Caco-2 (cell line): ENCODE measurements around the gene GRK5. TPM values are rescaled to one million over a fixed set of nuclear protein-coding genes. Genes with fewer than 3 reads are reported as not detected.

Experiments
- BruUV-seq: library from RNA; stranded (reverse); fragments of 400-500 nt; replicated peaks from 2 replicates; lab custom pipeline; 2021; lab: Mats Ljungman, UMichigan
- CTCF ChIA-PET: fragments of 300-600 bp; sonication (Branson Sonifier 250); formaldehyde crosslinking; loops from one replicate; lab custom pipeline; 2022; ENCODE audit warnings: antibody characterized with exemption; lab: Charles Lee
- POLR2A ChIA-PET: fragments of 300-600 bp; sonication (Branson Sonifier 250); formaldehyde crosslinking; loops from one replicate; lab custom pipeline; 2022; ENCODE audit warnings: antibody characterized with exemption; lab: Charles Lee
- DNase-seq, 2 experiments: peaks; one replicate each; pipeline versions ENCODE4 v3.0.0 to v3.0.0-alpha.2; 2020 to 2022
- H3K27me3 ChIP-seq: replicated peaks from 2 replicates; pipeline ENCODE4 v1.6.0; 2011; ENCODE audit warnings: low read length; ENCODE audit not compliant: control insufficient read depth, insufficient read depth
- H3K36me3 ChIP-seq: 2 replicates; pipeline ENCODE4 v1.5.1; 2011; ENCODE audit warnings: low read length; ENCODE audit not compliant: control insufficient read depth, insufficient read depth
- H3K4me1 ChIP-seq: fragments of 250-450 bp; sonication (Bioruptor Pico); 2 replicates; pipeline ENCODE4 v1.5.1; 2020; ENCODE audit warnings: mild to moderate bottlenecking
- H3K4me3 ChIP-seq: 2 replicates; pipeline ENCODE4 v1.5.1; 2011; ENCODE audit warnings: low read depth, mild to moderate bottlenecking, control low read depth, low read length
- H3K9me3 ChIP-seq: fragments of 250-450 bp; sonication (Bioruptor Pico); 2 replicates; pipeline ENCODE4 v1.5.1; 2020; ENCODE audit warnings: mild to moderate bottlenecking, moderate library complexity
- H3K27ac Mint-ChIP-seq: one replicate; pipeline ENCODE4 v1.8.0; 2022; ENCODE audit warnings: mixed read lengths; ENCODE audit not compliant: unreplicated experiment
- H3K27me3 Mint-ChIP-seq: one replicate; pipeline ENCODE4 v1.8.0; 2022; ENCODE audit warnings: mixed read lengths; ENCODE audit not compliant: insufficient read depth, unreplicated experiment
- H3K36me3 Mint-ChIP-seq: one replicate; pipeline ENCODE4 v1.8.0; 2022; ENCODE audit warnings: mild to moderate bottlenecking, mixed read lengths; ENCODE audit not compliant: insufficient read depth, unreplicated experiment
- H3K4me1 Mint-ChIP-seq: one replicate; pipeline ENCODE4 v1.8.0; 2022; ENCODE audit warnings: low read depth, mixed read lengths; ENCODE audit not compliant: unreplicated experiment
- H3K4me3 Mint-ChIP-seq: one replicate; pipeline ENCODE4 v1.8.0; 2022; ENCODE audit warnings: mild to moderate bottlenecking, moderate library complexity, mixed read lengths; ENCODE audit not compliant: unreplicated experiment
- H3K9me3 Mint-ChIP-seq: one replicate; pipeline ENCODE4 v1.8.0; 2022; ENCODE audit warnings: mixed read lengths; ENCODE audit not compliant: unreplicated experiment
- CTCF ChIP-seq, 2 experiments: fragments of 200-600 bp in 1 of 2; IDR thresholded peaks; 1 replicate in 1 of 2; 2 replicates in 1 of 2; pipeline versions ENCODE4 v1.5.1 to v1.8.0; 2011 to 2022; ENCODE audit warnings: antibody characterized with exemption in 1 of 2, control low read depth in 1 of 2, inconsistent platforms in 1 of 2, low read depth in 1 of 2, low read length in 1 of 2, mild to moderate bottlenecking in 1 of 2, moderate library complexity in 1 of 2; ENCODE audit not compliant: insufficient read depth in 1 of 2, severe bottlenecking in 1 of 2, unreplicated experiment in 1 of 2
- intact Hi-C: fragments of 100-400 bp; cut with micrococcal nuclease; formaldehyde crosslinking; loops from one replicate; pipeline ENCODE4 v1.10.0; 2022; ENCODE audit not compliant: unreplicated experiment
- total RNA-seq: library from RNA; stranded (reverse); gene quantifications from 2 replicates; pipeline ENCODE4 v1.2.3, GENCODE V29; 2022

Gene GRK5
- total RNA-seq, 1 experiment from 2014 or later = 7.7 TPM

DNA sequence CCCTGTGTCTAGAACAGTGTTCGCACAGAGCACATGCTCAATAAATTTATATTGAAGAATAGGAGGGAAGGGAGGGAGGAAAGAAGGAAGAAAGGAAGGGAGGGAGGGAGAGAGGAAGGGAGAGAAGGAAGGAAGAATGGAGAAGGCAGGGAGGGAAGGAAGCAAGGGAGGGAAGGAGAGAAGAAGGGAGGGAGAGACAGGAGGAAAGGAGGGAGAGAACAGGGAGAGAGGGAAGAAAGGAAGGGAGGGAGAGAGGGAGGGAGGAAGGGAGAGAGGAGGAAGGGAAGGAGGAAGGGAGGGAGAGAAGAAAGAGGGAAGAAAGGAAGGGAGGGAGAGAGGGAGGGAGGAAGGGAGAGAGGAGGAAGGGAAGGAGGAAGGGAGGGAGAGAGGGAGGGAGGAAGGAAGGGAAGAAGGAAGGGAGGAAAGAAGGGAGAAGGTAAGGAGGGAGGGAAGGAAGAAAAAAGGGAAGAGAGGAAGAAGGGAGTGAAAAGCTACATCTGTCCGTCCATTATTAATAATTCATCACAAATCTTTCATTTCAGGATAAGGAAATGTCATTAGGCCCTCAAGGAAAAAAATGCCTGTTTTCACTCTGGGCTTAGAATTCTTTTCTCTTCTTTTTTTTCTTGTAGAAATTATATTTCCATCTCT, 79.7 kb downstream of the GRK5 start:
- H3K36me3 Mint-ChIP-seq = no peaks in the 10 kb centered on the region
- DNase-seq = no peak
- POLR2A ChIA-PET = no interaction called here
- Histone ChIP-seq H3K36me3 (no peaks in the 10 kb centered on the region), H3K4me3 (no peak overlapping the region), H3K4me1 (peaks cover 19% of the 10 kb centered on the region), H3K27me3 (no peaks in the 10 kb centered on the region), H3K9me3 (no peaks in the 10 kb centered on the region)
- BruUV-seq = no TSS peak
- CTCF ChIA-PET = no interaction called here
- TF ChIP-seq CTCF (IDR thresholded peaks at IDR 0.05; ENCODE audit: insufficient read depth in 1 of 2, low read depth in 1 of 2, low read length in 1 of 2, severe bottlenecking in 1 of 2, unreplicated experiment in 1 of 2) = no peak
- no peaks in the 10 kb centered on the region for H3K27me3 Mint-ChIP-seq
- intact Hi-C loops = no loop called here
- no peak overlapping the region for H3K27ac Mint-ChIP-seq
- H3K4me3 Mint-ChIP-seq = no peak overlapping the region
- peaks cover 7% of the 10 kb centered on the region for H3K9me3 Mint-ChIP-seq
- peaks cover 16% of the 10 kb centered on the region for H3K4me1 Mint-ChIP-seq

GRCh38 chr10:119288574-119289001, 81.2 kb downstream of the GRK5 start:
- peaks cover 19% of the 10 kb centered on the region for H3K4me1 ChIP-seq

More at GRCh38 chr10:119288574-119289001, 81.2 kb downstream of the GRK5 start:
- no peaks in the 10 kb centered on the region for H3K27me3 ChIP-seq
- no peak for DNase-seq
- H3K27ac Mint-ChIP-seq = no peak overlapping the region
- no peak overlapping the region for H3K4me3 Mint-ChIP-seq
- no TSS peak for BruUV-seq
- H3K27me3 Mint-ChIP-seq = no peaks in the 10 kb centered on the region
- no peaks in the 10 kb centered on the region for H3K36me3 Mint-ChIP-seq
- H3K9me3 Mint-ChIP-seq = peaks cover 7% of the 10 kb centered on the region
- TF ChIP-seq CTCF (IDR thresholded peaks at IDR 0.05; ENCODE audit: insufficient read depth in 1 of 2, low read depth in 1 of 2, low read length in 1 of 2, severe bottlenecking in 1 of 2, unreplicated experiment in 1 of 2) = no peak
- H3K9me3 ChIP-seq = no peaks in the 10 kb centered on the region
- H3K4me3 ChIP-seq = no peak overlapping the region
- CTCF ChIA-PET = interaction anchor here (2.8 kb wide), 1 partner anchor 82 kb away, joined by 8 read pairs; the partner anchor contains the start of gene GRK5
- peaks cover 16% of the 10 kb centered on the region for H3K4me1 Mint-ChIP-seq
- no peaks in the 10 kb centered on the region for H3K36me3 ChIP-seq
- POLR2A ChIA-PET = no interaction called here
- intact Hi-C loops = no loop called here
